K562 (cell line): ENCODE results near the gene KISS1. TPM values are rescaled to one million over a fixed set of nuclear protein-coding genes. Genes with fewer than 3 reads are reported as not detected.

Experiments
- ARID4B ChIP-seq: sonication (generic); formaldehyde crosslinking; IDR thresholded peaks from 2 replicates; pipeline ENCODE4 v1.8.0; 2022; ENCODE audit warnings: mild to moderate bottlenecking, missing genetic modification reagents
- CXXC5 ChIP-seq: fragments of 250-450 bp; sonication (Bioruptor Pico); IDR thresholded peaks from 2 replicates; pipeline ENCODE4 v1.8.0; 2022; ENCODE audit warnings: inconsistent platforms, mild to moderate bottlenecking, moderate library complexity
- GTF2F1 ChIP-seq: IDR thresholded peaks from 2 replicates; pipeline ENCODE4 v1.6.1; 2011; ENCODE audit warnings: low read depth, low read length, improper control_type of control experiment
- HDAC3 ChIP-seq: fragments of 450-650 bp; IDR thresholded peaks from 2 replicates; pipeline ENCODE4 v1.6.1; 2018; ENCODE audit warnings: borderline replicate concordance, mild to moderate bottlenecking, moderate library complexity; ENCODE audit not compliant: partially characterized antibody
- HOMEZ ChIP-seq: fragments of 250-450 bp; sonication (Bioruptor Pico); IDR thresholded peaks from 2 replicates; pipeline ENCODE4 v1.4.0; 2020; ENCODE audit warnings: mild to moderate bottlenecking, moderate library complexity
- RAD21 ChIP-seq, 2 experiments: fragments of 250-450 bp in 1 of 2; fragments of 450-650 bp in 1 of 2; sonication (Bioruptor Pico) in 1 of 2; formaldehyde crosslinking in 1 of 2; IDR thresholded peaks in 1 of 2; conservative IDR thresholded peaks in 1 of 2; 2 replicates each; pipeline versions ENCODE4 v1.4.0 to v1.8.0; 2020 to 2022; ENCODE audit warnings: mild to moderate bottlenecking in 2 of 2, moderate library complexity in 1 of 2
- RNF2 ChIP-seq: sonication (generic); IDR thresholded peaks from 2 replicates; pipeline ENCODE4 v1.6.1; 2016
- SIX5 ChIP-seq, 2 experiments: IDR thresholded peaks; 2 replicates each; pipeline ENCODE4 v1.6.1; 2011; ENCODE audit warnings: low read length in 2 of 2, borderline replicate concordance in 1 of 2, low read depth in 1 of 2, mild to moderate bottlenecking in 1 of 2, moderate library complexity in 1 of 2; ENCODE audit not compliant: insufficient read depth in 1 of 2
- SMARCA4 ChIP-seq: fragments of 450-650 bp; IDR thresholded peaks from 2 replicates; pipeline ENCODE4 v1.6.1; 2016
- THAP7 ChIP-seq: fragments of 250-450 bp; sonication (Bioruptor Pico); IDR thresholded peaks from 2 replicates; pipeline ENCODE4 v1.5.0; 2021
- USF2 ChIP-seq: sonication (generic); formaldehyde crosslinking; IDR thresholded peaks from 2 replicates; pipeline ENCODE4 v1.5.0; 2020; ENCODE audit warnings: missing genetic modification reagents
- ZBTB34 ChIP-seq: fragments of 250-450 bp; sonication (Bioruptor Pico); IDR thresholded peaks from 2 replicates; pipeline ENCODE4 v1.8.0; 2021; ENCODE audit warnings: mild to moderate bottlenecking, moderate library complexity
- ZNF134 ChIP-seq: fragments of 250-450 bp; sonication (Bioruptor Pico); conservative IDR thresholded peaks from 2 replicates; pipeline ENCODE4 v1.4.0; 2020
- ZNF197 ChIP-seq: fragments of 200-800 bp; sonication (Bioruptor generic); IDR thresholded peaks from 2 replicates; pipeline ENCODE4 v1.6.1; 2016; ENCODE audit warnings: low read depth, missing genetic modification characterization, missing compliant biosample characterization
- ZNF512 ChIP-seq: IDR thresholded peaks from 2 replicates; pipeline ENCODE4 v1.6.1; 2016; ENCODE audit warnings: missing genetic modification characterization, missing compliant biosample characterization
- ZNF583 ChIP-seq: fragments of 250-450 bp; sonication (Bioruptor Pico); IDR thresholded peaks from 2 replicates; pipeline ENCODE4 v1.4.0; 2020
- ZNF76 ChIP-seq: fragments of 250-450 bp; sonication (Bioruptor Pico); IDR thresholded peaks from 2 replicates; pipeline ENCODE4 v1.4.0; 2020; ENCODE audit warnings: mild to moderate bottlenecking, moderate library complexity, borderline replicate concordance
- polyA plus RNA-seq, 8 experiments: library from polyadenylated mRNA; depleted of rRNA in 4 of 8; stranded (reverse) in 5 of 8; unstranded in 3 of 8; fragments of >200 nt; fragmentation: Nextera tagmentation in 2 of 8; fragmentation: Illumina TruSeq in 1 of 8; extraction: Ambion mirVana in 2 of 8; extraction: Trizol in 1 of 8; gene quantifications; 2 replicates each; pipeline versions ENCODE4 v1.2.1 to v1.2.3, GENCODE V29; 2011 to 2014; ENCODE audit warnings: inconsistent platforms in 1 of 8, missing spikeins in 1 of 8
- total RNA-seq, 7 experiments: library from RNA; depleted of rRNA in 6 of 7; stranded (reverse); fragments of >200 nt in 6 of 7; fragmentation: Illumina TruSeq in 2 of 7; extraction: Trizol in 2 of 7; gene quantifications; 2 replicates each; pipeline versions ENCODE4 v1.2.1 to v1.2.3, GENCODE V29; 2011 to 2021; ENCODE audit warnings: low replicate concordance in 1 of 7

The KISS1 gene
- total and polyA plus RNA-seq, 9 of the 15 experiments (the other 6 are each of a cell fraction or from before 2014, with no cell fraction given): 0.31 TPM; not detected in 8

- TF ChIP-seq ZBTB34 (CRISPR knock-in tag): no peak
- no peak for TF ChIP-seq ZNF512 (tag)
- no peak for TF ChIP-seq SIX5 (IDR thresholded peaks at IDR 0.05; ENCODE audit: borderline replicate concordance in 1 of 2, insufficient read depth in 1 of 2, low read depth in 1 of 2, low read length in 2 of 2)
- TF ChIP-seq THAP7 (CRISPR knock-in tag): no peak
- no peak for TF ChIP-seq HOMEZ
- TF ChIP-seq ZNF583: peak; percentile 97
- no peak for TF ChIP-seq GTF2F1
- TF ChIP-seq ZNF134 (CRISPR knock-in tag): peak; percentile 80
- no peak for TF ChIP-seq ARID4B (CRISPR knock-in tag)
- no peak for TF ChIP-seq SMARCA4
- peak; percentile 92 for TF ChIP-seq ZNF76 (CRISPR knock-in tag)
- TF ChIP-seq USF2 (CRISPR knock-in tag): no peak
- TF ChIP-seq HDAC3: no peak
- peak; percentile 79 for TF ChIP-seq ZNF197 (CRISPR knock-in tag)
- TF ChIP-seq RNF2: no peak
- TF ChIP-seq RAD21 (CRISPR knock-in tag; conservative IDR thresholded peaks at IDR 0.05 in 1 of 2, IDR thresholded peaks at IDR 0.05 in 1 of 2): 0 out of 4 replicates have a peak, but pooled peaks of 1 of the 2 experiments have one; percentile 21
- peak; percentile 26; the same call in 1 of the 2 replicates for TF ChIP-seq CXXC5
These were observed 24.5 kb downstream of the KISS1 start (continued) for GRCh38 chr1:204171751-204172178.
